ENCODE data around the gene JPH2.

JPH2 gene

DNA sequence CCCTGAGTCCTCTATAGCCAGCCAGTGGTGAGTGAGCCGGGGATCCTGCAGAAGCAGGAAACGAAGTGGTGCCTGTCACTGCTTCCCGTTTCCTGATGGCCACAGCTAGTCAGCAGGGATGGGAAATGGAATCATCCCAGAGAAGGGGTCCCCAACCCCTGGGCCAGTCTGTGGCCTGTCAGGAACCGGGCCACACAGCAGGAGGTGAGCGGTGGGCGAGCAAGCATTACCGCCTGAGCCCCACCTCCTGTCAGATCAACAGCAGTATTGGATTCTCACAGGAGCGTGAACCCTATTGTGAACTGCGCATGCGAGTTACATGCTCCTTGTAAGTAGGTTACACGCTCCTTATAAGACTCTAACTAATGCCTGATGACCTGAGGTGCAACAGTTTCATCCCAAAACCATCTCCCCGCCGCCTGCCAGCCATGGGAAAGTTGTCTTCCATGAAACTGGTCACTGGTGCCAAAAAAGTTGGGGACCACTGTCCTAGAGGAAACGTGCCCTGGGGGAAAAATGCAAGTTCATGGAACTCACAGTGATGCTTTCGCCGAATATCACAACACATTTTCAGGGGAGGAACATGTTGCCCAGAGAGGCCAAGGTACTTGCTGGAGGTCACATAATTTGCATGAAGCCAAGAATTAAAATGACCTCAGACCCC, 113.8 kb downstream of the JPH2 start:
- DNase-seq = no peak

GRCh38 chr20:44072384-44072783, 114.6 kb downstream of the JPH2 start:
- no peak for DNase-seq

- no peak for DNase-seq
Measured at GRCh38 chr20:44071526-44072111, 115.4 kb downstream of the JPH2 start.

GRCh38 chr20:44071057-44071456, 115.9 kb downstream of the JPH2 start:
- no peak for DNase-seq

DNA sequence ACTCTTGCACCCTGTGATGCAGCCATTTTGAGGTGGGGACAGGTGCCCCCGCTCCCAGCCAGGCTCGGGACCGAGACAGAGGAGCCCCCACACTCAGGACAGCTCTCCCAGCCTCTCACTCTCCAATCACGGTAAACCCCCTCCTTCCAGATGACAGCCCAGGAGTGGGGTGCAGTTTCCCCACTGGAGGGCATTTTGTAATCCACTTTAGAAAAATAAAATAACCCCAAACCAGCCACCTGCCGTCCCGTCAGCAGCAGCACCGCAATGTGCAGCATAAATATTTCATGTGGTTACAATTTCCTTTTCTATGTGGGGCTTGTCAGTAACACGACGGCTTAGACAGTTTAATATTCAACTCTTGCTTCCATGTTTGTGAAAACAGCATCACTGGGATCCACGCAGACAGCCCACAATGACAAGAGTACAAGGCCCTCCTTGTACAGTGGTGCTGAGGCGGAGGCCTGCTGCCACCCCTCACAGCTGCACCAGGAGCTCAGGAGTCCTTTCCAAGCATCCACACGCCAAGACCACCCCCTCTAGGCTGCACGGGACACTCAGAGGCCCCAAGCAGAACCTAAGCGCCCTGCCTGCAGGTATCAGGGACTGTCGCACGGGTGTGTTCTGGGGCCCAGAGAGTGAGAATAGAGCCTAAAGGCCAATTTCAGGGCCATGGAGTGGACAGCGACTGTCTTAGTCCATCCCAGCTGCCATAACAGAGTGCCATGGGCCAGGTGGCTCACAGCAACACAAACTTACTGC, 116.7 kb downstream of the JPH2 start:
- no peak for DNase-seq

- peak; percentile 43 for DNase-seq
Measured at GRCh38 chr20:44069203-44070011, 117.6 kb downstream of the JPH2 start.

DNA sequence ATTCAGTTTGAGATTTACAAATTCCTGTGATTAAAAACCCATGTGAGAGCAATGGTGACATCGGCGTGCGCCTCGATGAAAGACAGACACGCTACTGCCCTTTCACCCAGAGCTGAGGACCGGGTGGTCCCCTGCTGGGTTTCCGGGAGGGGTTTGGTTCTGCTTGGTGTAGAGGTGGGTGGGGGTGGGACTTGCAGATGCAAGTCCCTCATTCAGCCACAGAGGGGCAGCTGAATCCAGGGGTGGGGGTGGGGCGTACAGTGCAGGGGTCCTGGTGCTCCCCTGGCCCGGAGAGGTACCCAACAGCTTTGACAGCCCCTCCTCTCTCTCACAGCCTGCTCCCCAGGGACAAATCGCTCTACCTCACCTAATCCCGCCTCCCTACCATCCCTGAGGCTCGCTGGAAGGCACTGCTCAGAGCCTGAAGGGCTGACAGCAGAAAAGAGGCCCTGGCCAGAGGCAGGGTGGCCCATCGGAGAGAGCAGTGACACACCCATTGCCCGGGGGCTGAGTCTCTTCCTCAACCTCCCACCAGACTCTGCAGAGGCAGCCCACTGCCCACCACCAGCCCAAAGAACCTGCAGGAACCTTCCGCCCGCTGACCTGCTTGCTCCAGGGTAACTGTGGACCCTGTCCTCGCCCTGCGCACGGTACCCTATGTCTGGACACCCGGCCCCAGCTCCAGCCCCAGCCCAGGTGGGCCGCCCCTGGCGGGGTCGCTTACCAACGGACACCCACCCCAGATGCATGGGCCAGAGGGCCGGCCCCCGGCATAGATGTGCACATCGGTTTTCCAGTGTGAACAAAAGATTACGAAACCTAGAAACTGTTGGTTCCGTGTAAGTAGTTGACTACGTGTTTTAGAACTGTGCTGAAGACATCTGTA, 118.4 kb downstream of the JPH2 start:
- no peak for DNase-seq

- DNase-seq = no peak
Measured at GRCh38 chr20:44067650-44068081, 119.3 kb downstream of the JPH2 start.

- DNase-seq = no peak
Measured at GRCh38 chr20:44066645-44067606, 120.1 kb downstream of the JPH2 start.

GRCh38 chr20:44065401-44066340, 121.3 kb downstream of the JPH2 start:
- no peak for DNase-seq

DNA sequence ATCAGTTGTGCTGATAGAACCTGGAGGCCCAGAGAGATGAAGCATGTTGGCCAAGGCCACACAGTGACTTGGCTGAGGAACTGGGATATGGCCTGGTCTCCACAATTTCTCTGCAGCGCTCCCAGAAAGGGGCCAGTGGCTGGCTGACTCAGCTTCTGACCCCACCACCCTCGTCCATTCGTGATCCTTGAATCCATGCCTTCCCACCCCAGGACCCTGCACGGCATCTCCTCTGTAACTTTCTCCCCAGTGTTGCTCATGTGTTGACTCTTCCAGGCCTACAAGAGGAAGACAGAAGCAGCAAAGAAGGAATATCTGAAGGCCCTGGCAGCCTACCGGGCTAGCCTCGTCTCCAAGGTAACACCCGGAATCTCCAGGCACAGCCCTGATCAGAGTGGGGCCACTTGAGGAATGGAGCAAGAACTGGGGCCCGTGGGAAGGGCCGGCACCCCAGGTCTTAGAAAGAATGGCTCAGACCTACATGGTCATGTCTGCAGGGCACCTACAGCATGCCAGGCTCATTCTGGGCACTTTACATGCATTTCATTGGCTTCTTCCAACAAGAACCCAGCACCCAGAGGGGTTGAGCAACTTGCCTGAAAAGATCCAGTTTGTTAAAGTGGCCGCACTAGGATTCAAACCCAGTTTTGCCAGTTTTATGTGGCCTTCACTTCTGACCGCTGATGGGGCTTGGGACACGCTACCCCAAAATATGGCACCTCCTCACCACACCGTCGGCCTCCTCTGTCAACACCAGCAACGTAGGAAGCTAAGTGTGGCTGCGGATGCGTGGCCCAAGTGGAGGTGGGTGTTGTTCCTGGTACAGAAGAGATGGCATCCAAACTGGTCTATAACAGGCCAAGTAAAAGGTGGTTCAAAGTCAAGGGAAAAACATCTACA, 122.2 kb downstream of the JPH2 start:
- no peak for DNase-seq
